ENCODE measurements around the gene NFIX. TPM values are rescaled to one million over a fixed set of nuclear protein-coding genes. Genes with fewer than 3 reads are reported as not detected.
A peak's percentile ranks its signal among the peaks of the same experiment; 100 is the strongest.

The NFIX gene
- total and polyA plus RNA-seq, 9 of the 15 experiments (the other 6 are each of a cell fraction or from before 2014, with no cell fraction given) = 0.28 to 26.8 (median 5.4) TPM

- TF ChIP-seq PATZ1 (CRISPR knock-in tag; IDR thresholded peaks at IDR 0.05; ENCODE audit: borderline replicate concordance) (no peak), NFIX (CRISPR knock-in tag; IDR thresholded peaks at IDR 0.05; ENCODE audit: low read depth) (no peak), SMARCA5 (IDR thresholded peaks at IDR 0.05) (no peak)
Measured at GRCh38 chr19:12952488-12953137, 42.7 kb upstream of the NFIX start (continued).

GRCh38 chr19:12953138-12953798, 42.0 kb upstream of the NFIX start:
- H3K4me2 ChIP-seq (ENCODE audit: insufficient read depth, low read length) = no peak overlapping the region
- peak; percentile 43 for TF ChIP-seq POLR2AphosphoS5 (IDR thresholded peaks at IDR 0.05; ENCODE audit: control insufficient read depth, insufficient read depth, low read depth, low read length)
- TF ChIP-seq POLR2G (IDR thresholded peaks at IDR 0.05; ENCODE audit: low read depth, low read length) = peak; percentile 70
- TF ChIP-seq VEZF1 (CRISPR knock-in tag; IDR thresholded peaks at IDR 0.05) = peak; percentile 32
- TF ChIP-seq POLR2A (conservative IDR thresholded peaks at IDR 0.05) = peak; percentile 66
- TF ChIP-seq ETV5 (CRISPR knock-in tag; IDR thresholded peaks at IDR 0.05; ENCODE audit: low read depth) = no peak
- TF ChIP-seq NKRF (IDR thresholded peaks at IDR 0.05; ENCODE audit: borderline replicate concordance) = no peak
- TF ChIP-seq SUPT5H (IDR thresholded peaks at IDR 0.05) = peak; percentile 64; the same call in 1 of the 2 replicates
- 0 out of 2 replicates have a peak, but pooled peaks have one; percentile 15 for TF ChIP-seq MYNN (IDR thresholded peaks at IDR 0.05)
- no peak for TF ChIP-seq MYNN (CRISPR knock-in tag; IDR thresholded peaks at IDR 0.05)
- TF ChIP-seq RBFOX2 (IDR thresholded peaks at IDR 0.05; ENCODE audit: low read depth, low read length) = peak; percentile 69

More at GRCh38 chr19:12953138-12953798, 42.0 kb upstream of the NFIX start:
- intact Hi-C loops (cut with micrococcal nuclease) (no loop called here), in situ Hi-C loops (cut with MboI) (no loop called here)
- FAIRE-seq = no peak
- Histone ChIP-seq H3K79me2 (ENCODE audit: control insufficient read depth, insufficient read depth, low read length) (peaks cover 64% of the 10 kb centered on the region), H3K27ac (ENCODE audit: extremely low read depth, low read depth, low read length) (no peak overlapping the region), H2AFZ (ENCODE audit: low read depth, low read length) (no peak overlapping the region), H3K9me3 (replicated peaks; ENCODE audit: control insufficient read depth, insufficient read depth, low read depth, low read length) (no peaks in the 10 kb centered on the region), H4K20me1 (replicated peaks; ENCODE audit: control insufficient read depth, insufficient read depth, low read length) (no peaks in the 10 kb centered on the region; the same call in 1 of the 2 replicates), H3K27me3 (ENCODE audit: control insufficient read depth in 2 of 2, insufficient read depth in 2 of 2, low read length in 2 of 2) (no peaks in the 10 kb centered on the region), H3K4me1 (replicated peaks in 1 of 2; ENCODE audit: control insufficient read depth in 2 of 2, insufficient read depth in 2 of 2, low read length in 2 of 2) (peaks cover 0 to 48% of the 10 kb centered on the region in 2 experiments; a peak in 3 of 5 replicates), H3K9me1 (ENCODE audit: control insufficient read depth, insufficient read depth, low read length) (no peaks in the 10 kb centered on the region), H3K36me3 (ENCODE audit: control insufficient read depth, insufficient read depth, low read length) (peaks cover 72% of the 10 kb centered on the region), H3K4me3 (no peak overlapping the region), H3K9ac (ENCODE audit: insufficient read depth in 1 of 2, low read depth in 2 of 2, low read length in 2 of 2) (peak overlapping the region in 1 of 2 experiments; percentile 61; a peak in 1 of 4 replicates)
- ChIA-PET CTCF (ENCODE audit: low intra/inter-chr PET ratio) (no interaction called here), POLR2A (interaction anchor here (0.6 to 3.2 kb wide), 10 partner anchors 11 to 230 kb away, joined by 3 to 14 read pairs (median 3); partner anchors contain the start of genes DAND5 and KLF1)
- TSS peak; percentile 85 for BruUV-seq (replicated peaks)
- WGBS (ENCODE audit: insufficient coverage, low coverage, missing lambda C conversion rate) = 81% methylated on average over 10 of the region's 11 CpGs
- no peak for ATAC-seq
- DNase-seq (ENCODE audit: extremely low read depth in 1 of 4, low spot score in 3 of 4) = peak in 1 of 4 experiments; percentile 6
